K562 (cell line): Measurements from ENCODE around the gene CD93. TPM values are rescaled to one million over a fixed set of nuclear protein-coding genes. Genes with fewer than 3 reads are reported as not detected.

Experiments
- C11orf30 ChIP-seq: fragments of 450-650 bp; IDR thresholded peaks from 2 replicates; pipeline ENCODE4 v1.6.1; 2016; ENCODE audit warnings: low read depth, mild to moderate bottlenecking
- CBX5 ChIP-seq: IDR thresholded peaks from 2 replicates; pipeline ENCODE4 v1.6.1; 2014; ENCODE audit warnings: low read depth, borderline replicate concordance
- EP300 ChIP-seq: IDR thresholded peaks from 2 replicates; pipeline ENCODE4 v1.6.1; 2012; ENCODE audit warnings: low read length, improper control_type of control experiment
- GABPB2 ChIP-seq: fragments of 250-450 bp; sonication (Bioruptor Pico); conservative IDR thresholded peaks from 2 replicates; pipeline ENCODE4 v1.5.1; 2021; ENCODE audit warnings: mild to moderate bottlenecking
- HIVEP1 ChIP-seq: fragments of 250-450 bp; sonication (Bioruptor Pico); IDR thresholded peaks from 2 replicates; pipeline ENCODE4 v1.4.0; 2020; ENCODE audit warnings: mild to moderate bottlenecking
- KDM2B ChIP-seq: fragments of 250-450 bp; sonication (Bioruptor Pico); IDR thresholded peaks from 2 replicates; pipeline ENCODE4 v1.8.0; 2021; ENCODE audit warnings: mild to moderate bottlenecking, moderate library complexity
- KLF16 ChIP-seq: IDR thresholded peaks from 2 replicates; pipeline ENCODE4 v1.6.1; 2016; ENCODE audit warnings: antibody characterized with exemption
- LEF1 ChIP-seq: fragments of 450-650 bp; IDR thresholded peaks from 2 replicates; pipeline ENCODE4 v1.6.1; 2016; ENCODE audit warnings: mild to moderate bottlenecking
- RBM14 ChIP-seq: fragments of 200-400 bp; formaldehyde crosslinking; IDR thresholded peaks from 2 replicates; pipeline ENCODE4 v1.6.1; 2018; ENCODE audit warnings: low read depth, mild to moderate bottlenecking, low read length, moderate library complexity, borderline replicate concordance; ENCODE audit not compliant: insufficient read depth
- SIRT6 ChIP-seq: IDR thresholded peaks from one replicate; pipeline ENCODE4 v1.6.1; 2012; ENCODE audit warnings: low read depth, mild to moderate bottlenecking, control low read depth, inconsistent platforms, low read length, moderate library complexity
- XRCC4 ChIP-seq: IDR thresholded peaks from one replicate; pipeline ENCODE4 v1.6.1; 2011; ENCODE audit not compliant: insufficient read depth, insufficient read length; ENCODE audit errors: extremely low read depth
- ZNF24 ChIP-seq: fragments of 450-650 bp; IDR thresholded peaks from 2 replicates; pipeline ENCODE4 v1.6.1; 2016
- ZNF592 ChIP-seq: fragments of 450-650 bp; IDR thresholded peaks from 2 replicates; pipeline ENCODE4 v1.6.1; 2017; ENCODE audit warnings: antibody characterized with exemption, mild to moderate bottlenecking
- ZNF785 ChIP-seq: fragments of 250-450 bp; sonication (Bioruptor Pico); IDR thresholded peaks from 2 replicates; pipeline ENCODE4 v1.4.0; 2020; ENCODE audit warnings: mild to moderate bottlenecking
- polyA plus RNA-seq, 8 experiments: library from polyadenylated mRNA; depleted of rRNA in 4 of 8; stranded (reverse) in 5 of 8; unstranded in 3 of 8; fragments of >200 nt; fragmentation: Nextera tagmentation in 2 of 8; fragmentation: Illumina TruSeq in 1 of 8; extraction: Ambion mirVana in 2 of 8; extraction: Trizol in 1 of 8; gene quantifications; 2 replicates each; pipeline versions ENCODE4 v1.2.1 to v1.2.3, GENCODE V29; 2011 to 2014; ENCODE audit warnings: inconsistent platforms in 1 of 8, missing spikeins in 1 of 8
- total RNA-seq, 7 experiments: library from RNA; depleted of rRNA in 6 of 7; stranded (reverse); fragments of >200 nt in 6 of 7; fragmentation: Illumina TruSeq in 2 of 7; extraction: Trizol in 2 of 7; gene quantifications; 2 replicates each; pipeline versions ENCODE4 v1.2.1 to v1.2.3, GENCODE V29; 2011 to 2021; ENCODE audit warnings: low replicate concordance in 1 of 7
- TF ChIP-seq, protein P1 (sequence below): fragments of 250-450 bp; sonication (Bioruptor Pico); IDR thresholded peaks from 2 replicates; pipeline ENCODE4 v1.4.0; 2020; ENCODE audit warnings: mild to moderate bottlenecking, moderate library complexity
- TF ChIP-seq, protein P2 (sequence below): fragments of 450-650 bp; IDR thresholded peaks from 2 replicates; pipeline ENCODE4 v1.6.1; 2016; ENCODE audit warnings: low read depth, mild to moderate bottlenecking, moderate library complexity
- TF ChIP-seq, protein P3 (sequence below): fragments of 450-650 bp; conservative IDR thresholded peaks from 2 replicates; pipeline ENCODE4 v1.6.1; 2016; ENCODE audit warnings: missing genetic modification characterization, low read depth, mild to moderate bottlenecking, missing compliant biosample characterization, moderate library complexity
- TF ChIP-seq, protein P4 (sequence below): fragments of 450-650 bp; IDR thresholded peaks from 2 replicates; pipeline ENCODE4 v1.6.1; 2018; ENCODE audit warnings: mild to moderate bottlenecking, low read depth; ENCODE audit not compliant: partially characterized antibody
- TF ChIP-seq, protein P5 (sequence below), 2 experiments: IDR thresholded peaks; 2 replicates each; pipeline ENCODE4 v1.6.1; 2011; ENCODE audit warnings: borderline replicate concordance in 1 of 2, control low read depth in 1 of 2, low read depth in 1 of 2, low read length in 1 of 2, mild to moderate bottlenecking in 1 of 2, mixed read lengths in 1 of 2, moderate library complexity in 1 of 2; ENCODE audit not compliant: insufficient read depth in 1 of 2, insufficient read length in 1 of 2, poor library complexity in 1 of 2, severe bottlenecking in 1 of 2; ENCODE audit errors: extremely low read depth in 1 of 2

Gene CD93
- total and polyA plus RNA-seq, 9 of the 15 experiments (the other 6 are each of a cell fraction or from before 2014, with no cell fraction given), result 0.03 to 0.20 (median 0.05) TPM

DNA sequence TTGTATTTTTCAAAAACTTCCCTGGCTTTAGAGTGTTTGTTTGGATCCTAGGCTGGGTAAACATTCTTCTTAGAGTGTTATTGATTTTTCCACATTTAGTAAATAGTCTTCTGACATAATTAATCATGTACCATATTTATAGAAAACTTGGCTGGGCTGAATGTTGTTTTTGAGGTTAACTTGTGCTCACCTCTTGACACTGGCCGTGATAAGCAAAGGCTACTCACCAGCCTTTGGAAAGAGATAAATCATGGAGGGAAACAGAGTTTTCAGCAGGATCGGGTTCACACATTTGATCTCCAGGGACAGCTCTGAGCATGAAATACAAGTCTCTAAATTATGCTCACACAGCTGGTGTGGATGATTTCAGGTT, 6.2 kb upstream of the CD93 start (continued):
- peak; percentile 75; the same call in 1 of the 2 replicates for TF ChIP-seq ZNF592
- no peak for TF ChIP-seq KDM2B (CRISPR knock-in tag)
- 0 out of 2 replicates have a peak, but pooled peaks have one; percentile 43 for TF ChIP-seq LEF1
- TF ChIP-seq, protein P1, sequence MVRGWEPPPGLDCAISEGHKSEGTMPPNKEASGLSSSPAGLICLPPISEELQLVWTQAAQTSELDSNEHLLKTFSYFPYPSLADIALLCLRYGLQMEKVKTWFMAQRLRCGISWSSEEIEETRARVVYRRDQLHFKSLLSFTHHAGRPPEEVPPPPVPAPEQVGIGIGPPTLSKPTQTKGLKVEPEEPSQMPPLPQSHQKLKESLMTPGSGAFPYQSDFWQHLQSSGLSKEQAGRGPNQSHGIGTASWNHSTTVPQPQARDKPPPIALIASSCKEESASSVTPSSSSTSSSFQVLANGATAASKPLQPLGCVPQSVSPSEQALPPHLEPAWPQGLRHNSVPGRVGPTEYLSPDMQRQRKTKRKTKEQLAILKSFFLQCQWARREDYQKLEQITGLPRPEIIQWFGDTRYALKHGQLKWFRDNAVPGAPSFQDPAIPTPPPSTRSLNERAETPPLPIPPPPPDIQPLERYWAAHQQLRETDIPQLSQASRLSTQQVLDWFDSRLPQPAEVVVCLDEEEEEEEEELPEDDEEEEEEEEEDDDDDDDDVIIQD (CRISPR knock-in tag), result no peak
- TF ChIP-seq XRCC4, result no peak
- TF ChIP-seq, protein P2, sequence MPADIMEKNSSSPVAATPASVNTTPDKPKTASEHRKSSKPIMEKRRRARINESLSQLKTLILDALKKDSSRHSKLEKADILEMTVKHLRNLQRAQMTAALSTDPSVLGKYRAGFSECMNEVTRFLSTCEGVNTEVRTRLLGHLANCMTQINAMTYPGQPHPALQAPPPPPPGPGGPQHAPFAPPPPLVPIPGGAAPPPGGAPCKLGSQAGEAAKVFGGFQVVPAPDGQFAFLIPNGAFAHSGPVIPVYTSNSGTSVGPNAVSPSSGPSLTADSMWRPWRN, result 0 out of 2 replicates have a peak, but pooled peaks have one; percentile 35
- TF ChIP-seq, protein P3, sequence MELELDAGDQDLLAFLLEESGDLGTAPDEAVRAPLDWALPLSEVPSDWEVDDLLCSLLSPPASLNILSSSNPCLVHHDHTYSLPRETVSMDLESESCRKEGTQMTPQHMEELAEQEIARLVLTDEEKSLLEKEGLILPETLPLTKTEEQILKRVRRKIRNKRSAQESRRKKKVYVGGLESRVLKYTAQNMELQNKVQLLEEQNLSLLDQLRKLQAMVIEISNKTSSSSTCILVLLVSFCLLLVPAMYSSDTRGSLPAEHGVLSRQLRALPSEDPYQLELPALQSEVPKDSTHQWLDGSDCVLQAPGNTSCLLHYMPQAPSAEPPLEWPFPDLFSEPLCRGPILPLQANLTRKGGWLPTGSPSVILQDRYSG, result no peak
- TF ChIP-seq SIRT6, result no peak
- TF ChIP-seq GABPB2 (CRISPR knock-in tag), result no peak
- TF ChIP-seq KLF16, result 0 out of 2 replicates have a peak, but pooled peaks have one; percentile 15
- no peak for TF ChIP-seq HIVEP1 (CRISPR knock-in tag)
- TF ChIP-seq, protein P4, sequence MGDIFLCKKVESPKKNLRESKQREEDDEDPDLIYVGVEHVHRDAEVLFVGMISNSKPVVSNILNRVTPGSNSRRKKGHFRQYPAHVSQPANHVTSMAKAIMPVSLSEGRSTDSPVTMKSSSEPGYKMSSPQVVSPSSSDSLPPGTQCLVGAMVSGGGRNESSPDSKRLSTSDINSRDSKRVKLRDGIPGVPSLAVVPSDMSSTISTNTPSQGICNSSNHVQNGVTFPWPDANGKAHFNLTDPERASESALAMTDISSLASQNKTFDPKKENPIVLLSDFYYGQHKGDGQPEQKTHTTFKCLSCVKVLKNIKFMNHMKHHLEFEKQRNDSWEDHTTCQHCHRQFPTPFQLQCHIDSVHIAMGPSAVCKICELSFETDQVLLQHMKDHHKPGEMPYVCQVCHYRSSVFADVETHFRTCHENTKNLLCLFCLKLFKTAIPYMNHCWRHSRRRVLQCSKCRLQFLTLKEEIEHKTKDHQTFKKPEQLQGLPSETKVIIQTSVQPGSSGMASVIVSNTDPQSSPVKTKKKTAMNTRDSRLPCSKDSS, result no peak
- no peak for TF ChIP-seq C11orf30
- TF ChIP-seq ZNF24, result no peak
- TF ChIP-seq, protein P5, sequence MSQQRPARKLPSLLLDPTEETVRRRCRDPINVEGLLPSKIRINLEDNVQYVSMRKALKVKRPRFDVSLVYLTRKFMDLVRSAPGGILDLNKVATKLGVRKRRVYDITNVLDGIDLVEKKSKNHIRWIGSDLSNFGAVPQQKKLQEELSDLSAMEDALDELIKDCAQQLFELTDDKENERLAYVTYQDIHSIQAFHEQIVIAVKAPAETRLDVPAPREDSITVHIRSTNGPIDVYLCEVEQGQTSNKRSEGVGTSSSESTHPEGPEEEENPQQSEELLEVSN (IDR thresholded peaks at IDR 0.05; ENCODE audit: borderline replicate concordance in 1 of 2, extremely low read depth in 1 of 2, insufficient read depth in 1 of 2, insufficient read length in 1 of 2, low read depth in 1 of 2, low read length in 1 of 2, poor library complexity in 1 of 2, severe bottlenecking in 1 of 2), result peak; percentile 10 to 50
- no peak for TF ChIP-seq ZNF785
- no peak for TF ChIP-seq RBM14
- TF ChIP-seq CBX5, result no peak
- peak; percentile 48; the same call in 1 of the 2 replicates for TF ChIP-seq EP300
